Measurements from ENCODE around the gene SLCO2B1.

DNA sequence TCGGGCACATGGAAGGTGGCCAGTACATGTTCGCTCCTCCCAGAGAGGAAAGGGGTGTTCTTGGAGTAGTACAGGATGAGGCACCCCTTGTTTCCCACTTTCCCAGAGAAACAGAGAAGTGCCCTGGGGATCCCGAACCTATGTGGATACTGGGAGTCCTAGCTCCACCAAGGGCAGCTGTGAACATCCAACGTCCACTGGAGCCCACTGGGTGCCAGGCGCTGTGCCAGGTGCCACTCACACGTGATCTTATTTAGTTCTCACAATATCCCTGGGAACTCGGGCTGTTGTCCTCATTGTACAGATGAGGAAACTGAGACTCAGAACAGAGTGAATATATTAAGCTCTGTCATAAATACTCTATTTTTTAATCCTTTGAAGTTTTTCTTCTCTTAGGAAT lies 12.0 kb downstream of the SLCO2B1 start:
- TF ChIP-seq GATA3 (IDR thresholded peaks at IDR 0.05; ENCODE audit: low read depth, low read length), result no peak
- no peak for TF ChIP-seq GATA2 (IDR thresholded peaks at IDR 0.05; ENCODE audit: low read depth, low read length)
